COLO829 (cell line): Measurements from ENCODE around the gene OR5K1.

Experiments
- DNase-seq: peaks from one replicate; pipeline ENCODE4 v3.0.0; 2012; ENCODE audit warnings: low spot score

The OR5K1 gene

GRCh38 chr3:98514948-98515347, 51.9 kb downstream of the OR5K1 start:
- no peak for DNase-seq

DNA sequence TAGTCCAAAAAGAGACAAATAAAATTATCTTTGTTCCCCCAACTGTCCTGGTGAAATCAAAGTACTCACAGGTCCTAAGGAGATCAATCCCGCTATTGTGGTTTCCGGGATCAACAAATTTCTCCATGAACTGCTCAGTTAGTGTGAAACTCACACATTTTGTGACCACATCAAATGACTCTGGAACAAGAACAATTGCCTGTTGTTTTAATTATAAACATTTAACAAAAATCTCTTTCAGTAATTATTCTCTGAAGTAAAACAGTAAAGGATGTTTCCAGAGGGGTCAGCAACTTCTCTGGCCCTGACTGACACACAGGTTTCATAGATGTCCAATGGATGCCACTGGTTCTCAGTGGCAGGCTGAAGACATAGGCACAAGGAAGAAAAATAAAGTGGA, 55.8 kb downstream of the OR5K1 start:
- no peak for DNase-seq

DNA sequence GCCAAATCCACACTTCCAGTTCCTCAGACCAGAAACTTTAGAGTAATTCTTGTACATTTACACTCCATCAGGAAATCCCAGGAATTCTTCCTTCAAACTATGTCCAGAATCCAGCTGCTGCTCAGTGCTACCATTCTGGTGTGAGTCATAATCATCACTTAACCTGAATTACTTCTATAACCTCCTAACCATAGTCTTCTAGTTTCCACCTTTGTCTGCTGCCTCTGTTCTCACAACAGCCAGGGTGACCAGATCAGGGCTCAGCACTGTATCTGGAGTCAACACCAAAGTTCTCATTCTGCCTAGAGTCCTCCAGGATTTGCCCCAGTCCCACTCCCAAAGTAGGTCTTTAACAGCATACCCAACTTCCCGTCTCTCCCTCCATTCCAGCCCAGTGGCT, 56.4 kb downstream of the OR5K1 start:
- no peak for DNase-seq

DNA sequence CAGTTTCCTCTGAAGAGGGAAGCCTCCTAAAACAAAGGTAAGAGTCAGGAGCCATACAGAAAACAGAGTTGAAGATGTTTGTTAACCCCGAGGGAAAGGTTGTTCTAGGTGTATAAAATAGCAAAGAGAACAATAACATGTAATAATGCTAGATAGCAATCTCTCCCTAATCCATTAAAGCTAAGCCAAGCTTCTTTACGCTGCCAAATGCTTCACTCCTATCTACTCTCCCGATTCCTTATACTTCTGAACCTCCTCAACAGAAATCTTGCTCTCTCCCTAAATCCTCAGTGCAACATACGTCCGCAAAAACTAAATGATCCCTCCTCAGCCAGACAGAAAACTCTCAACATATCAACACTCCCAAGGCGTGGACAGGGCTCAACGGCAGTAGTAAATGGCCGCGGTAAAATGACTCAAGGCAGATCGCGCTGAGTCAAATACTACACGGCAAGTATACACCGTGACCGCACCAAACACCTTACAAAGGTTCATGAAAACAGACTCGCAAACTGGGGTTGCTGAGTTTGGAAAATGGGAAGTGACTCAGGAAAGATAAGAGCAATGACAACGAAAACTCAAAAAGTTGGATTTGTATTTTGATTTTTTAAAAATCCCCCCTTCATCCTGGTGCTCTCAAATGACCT, 59.0 kb downstream of the OR5K1 start:
- peak; percentile 56 for DNase-seq
